ENCODE measurements around the gene PTBP1. TPM values are rescaled to one million over a fixed set of nuclear protein-coding genes. Genes with fewer than 3 reads are reported as not detected.
A peak's percentile ranks its signal among the peaks of the same experiment; 100 is the strongest.

Gene PTBP1
- total and polyA plus RNA-seq, 2 of the 13 experiments (the other 11 are each of a cell fraction or from before 2014, with no cell fraction given): 195 to 288 TPM

DNA sequence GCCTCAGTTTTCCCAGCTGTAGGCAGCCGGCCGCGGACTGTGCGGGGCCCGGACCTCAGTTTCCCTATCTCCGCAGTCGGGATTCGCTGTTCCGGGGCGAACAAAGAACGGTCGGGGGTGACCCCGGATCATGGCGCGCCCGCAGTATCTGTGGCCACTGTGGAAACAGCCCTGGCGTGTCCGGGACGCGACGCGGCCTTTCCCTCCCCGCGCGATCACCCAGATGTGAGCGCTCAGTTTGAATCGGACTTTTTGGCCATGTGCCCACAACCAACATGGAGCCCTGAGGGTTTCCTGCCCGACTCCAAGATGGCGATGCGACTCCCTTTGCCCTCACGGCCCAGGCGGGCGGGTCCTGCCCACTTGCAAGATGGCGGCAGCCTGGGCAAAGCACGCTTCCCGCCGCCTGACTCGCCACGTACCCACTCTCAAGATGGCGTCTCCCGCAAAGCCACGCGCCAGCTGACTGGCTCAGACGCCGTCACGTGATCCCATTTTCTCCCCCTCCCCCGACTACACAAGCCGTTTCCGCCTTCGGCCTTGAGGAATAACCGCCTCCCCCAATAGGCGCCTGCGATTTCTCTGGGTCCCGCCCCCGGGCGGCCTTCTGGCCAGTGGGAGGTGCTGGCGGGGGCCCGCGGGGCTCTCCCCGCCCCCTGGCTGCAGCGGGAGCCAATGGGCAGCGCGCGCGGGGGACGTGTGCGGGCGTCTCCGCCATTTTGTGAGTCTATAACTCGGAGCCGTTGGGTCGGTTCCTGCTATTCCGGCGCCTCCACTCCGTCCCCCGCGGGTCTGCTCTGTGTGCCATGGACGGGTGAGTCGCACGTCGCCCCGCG, at the start of gene PTBP1 (continued):
- TF ChIP-seq KAT2B (IDR thresholded peaks at IDR 0.05; ENCODE audit: borderline replicate concordance, low read depth, low read length): no peak
- TF ChIP-seq, protein P1, sequence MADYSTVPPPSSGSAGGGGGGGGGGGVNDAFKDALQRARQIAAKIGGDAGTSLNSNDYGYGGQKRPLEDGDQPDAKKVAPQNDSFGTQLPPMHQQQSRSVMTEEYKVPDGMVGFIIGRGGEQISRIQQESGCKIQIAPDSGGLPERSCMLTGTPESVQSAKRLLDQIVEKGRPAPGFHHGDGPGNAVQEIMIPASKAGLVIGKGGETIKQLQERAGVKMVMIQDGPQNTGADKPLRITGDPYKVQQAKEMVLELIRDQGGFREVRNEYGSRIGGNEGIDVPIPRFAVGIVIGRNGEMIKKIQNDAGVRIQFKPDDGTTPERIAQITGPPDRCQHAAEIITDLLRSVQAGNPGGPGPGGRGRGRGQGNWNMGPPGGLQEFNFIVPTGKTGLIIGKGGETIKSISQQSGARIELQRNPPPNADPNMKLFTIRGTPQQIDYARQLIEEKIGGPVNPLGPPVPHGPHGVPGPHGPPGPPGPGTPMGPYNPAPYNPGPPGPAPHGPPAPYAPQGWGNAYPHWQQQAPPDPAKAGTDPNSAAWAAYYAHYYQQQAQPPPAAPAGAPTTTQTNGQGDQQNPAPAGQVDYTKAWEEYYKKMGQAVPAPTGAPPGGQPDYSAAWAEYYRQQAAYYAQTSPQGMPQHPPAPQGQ (CRISPR knock-in tag; IDR thresholded peaks at IDR 0.05; ENCODE audit: borderline replicate concordance): no peak
- TF ChIP-seq, protein P2, sequence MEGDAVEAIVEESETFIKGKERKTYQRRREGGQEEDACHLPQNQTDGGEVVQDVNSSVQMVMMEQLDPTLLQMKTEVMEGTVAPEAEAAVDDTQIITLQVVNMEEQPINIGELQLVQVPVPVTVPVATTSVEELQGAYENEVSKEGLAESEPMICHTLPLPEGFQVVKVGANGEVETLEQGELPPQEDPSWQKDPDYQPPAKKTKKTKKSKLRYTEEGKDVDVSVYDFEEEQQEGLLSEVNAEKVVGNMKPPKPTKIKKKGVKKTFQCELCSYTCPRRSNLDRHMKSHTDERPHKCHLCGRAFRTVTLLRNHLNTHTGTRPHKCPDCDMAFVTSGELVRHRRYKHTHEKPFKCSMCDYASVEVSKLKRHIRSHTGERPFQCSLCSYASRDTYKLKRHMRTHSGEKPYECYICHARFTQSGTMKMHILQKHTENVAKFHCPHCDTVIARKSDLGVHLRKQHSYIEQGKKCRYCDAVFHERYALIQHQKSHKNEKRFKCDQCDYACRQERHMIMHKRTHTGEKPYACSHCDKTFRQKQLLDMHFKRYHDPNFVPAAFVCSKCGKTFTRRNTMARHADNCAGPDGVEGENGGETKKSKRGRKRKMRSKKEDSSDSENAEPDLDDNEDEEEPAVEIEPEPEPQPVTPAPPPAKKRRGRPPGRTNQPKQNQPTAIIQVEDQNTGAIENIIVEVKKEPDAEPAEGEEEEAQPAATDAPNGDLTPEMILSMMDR (CRISPR knock-in tag; IDR thresholded peaks at IDR 0.05): no peak
- no peak for TF ChIP-seq SRSF9 (IDR thresholded peaks at IDR 0.05; ENCODE audit: borderline replicate concordance, insufficient read depth, low read depth, low read length, poor library complexity, severe bottlenecking)
- 0 out of 2 replicates have a peak, but pooled peaks have one; percentile 55 for TF ChIP-seq SAFB2 (CRISPR knock-in tag; IDR thresholded peaks at IDR 0.05; ENCODE audit: borderline replicate concordance, low read depth)
- no peak for TF ChIP-seq ZFP37 (CRISPR knock-in tag; IDR thresholded peaks at IDR 0.05; ENCODE audit: borderline replicate concordance)
- no peak for TF ChIP-seq BCL6 (CRISPR knock-in tag; IDR thresholded peaks at IDR 0.05)
- TF ChIP-seq KLF9 (CRISPR knock-in tag; IDR thresholded peaks at IDR 0.05; ENCODE audit: low read depth): no peak
- peak; percentile 87 for TF ChIP-seq CREB1 (IDR thresholded peaks at IDR 0.05)
- peak; percentile 83 for TF ChIP-seq CREB1 (CRISPR knock-in tag; IDR thresholded peaks at IDR 0.05)
- peak; percentile 86 for TF ChIP-seq ZNF501 (CRISPR knock-in tag; IDR thresholded peaks at IDR 0.05)
- peak; percentile 70; the same call in 1 of the 2 replicates for TF ChIP-seq ZSCAN21 (CRISPR knock-in tag; IDR thresholded peaks at IDR 0.05; ENCODE audit: borderline replicate concordance)
- TF ChIP-seq SMAD9 (CRISPR knock-in tag; IDR thresholded peaks at IDR 0.05): no peak
- TF ChIP-seq ZNF263 (CRISPR knock-in tag; IDR thresholded peaks at IDR 0.05): no peak
- no peak for TF ChIP-seq SMARCC2 (IDR thresholded peaks at IDR 0.05)
- TF ChIP-seq, protein P3, sequence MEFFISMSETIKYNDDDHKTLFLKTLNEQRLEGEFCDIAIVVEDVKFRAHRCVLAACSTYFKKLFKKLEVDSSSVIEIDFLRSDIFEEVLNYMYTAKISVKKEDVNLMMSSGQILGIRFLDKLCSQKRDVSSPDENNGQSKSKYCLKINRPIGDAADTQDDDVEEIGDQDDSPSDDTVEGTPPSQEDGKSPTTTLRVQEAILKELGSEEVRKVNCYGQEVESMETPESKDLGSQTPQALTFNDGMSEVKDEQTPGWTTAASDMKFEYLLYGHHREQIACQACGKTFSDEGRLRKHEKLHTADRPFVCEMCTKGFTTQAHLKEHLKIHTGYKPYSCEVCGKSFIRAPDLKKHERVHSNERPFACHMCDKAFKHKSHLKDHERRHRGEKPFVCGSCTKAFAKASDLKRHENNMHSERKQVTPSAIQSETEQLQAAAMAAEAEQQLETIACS (CRISPR knock-in tag; IDR thresholded peaks at IDR 0.05): peak; percentile 91
- TF ChIP-seq ZNF775 (CRISPR knock-in tag; IDR thresholded peaks at IDR 0.05; ENCODE audit: borderline replicate concordance): no peak
- TF ChIP-seq HES4 (CRISPR knock-in tag; IDR thresholded peaks at IDR 0.05; ENCODE audit: borderline replicate concordance): 0 out of 2 replicates have a peak, but pooled peaks have one; percentile 41
- TF ChIP-seq, protein P4, sequence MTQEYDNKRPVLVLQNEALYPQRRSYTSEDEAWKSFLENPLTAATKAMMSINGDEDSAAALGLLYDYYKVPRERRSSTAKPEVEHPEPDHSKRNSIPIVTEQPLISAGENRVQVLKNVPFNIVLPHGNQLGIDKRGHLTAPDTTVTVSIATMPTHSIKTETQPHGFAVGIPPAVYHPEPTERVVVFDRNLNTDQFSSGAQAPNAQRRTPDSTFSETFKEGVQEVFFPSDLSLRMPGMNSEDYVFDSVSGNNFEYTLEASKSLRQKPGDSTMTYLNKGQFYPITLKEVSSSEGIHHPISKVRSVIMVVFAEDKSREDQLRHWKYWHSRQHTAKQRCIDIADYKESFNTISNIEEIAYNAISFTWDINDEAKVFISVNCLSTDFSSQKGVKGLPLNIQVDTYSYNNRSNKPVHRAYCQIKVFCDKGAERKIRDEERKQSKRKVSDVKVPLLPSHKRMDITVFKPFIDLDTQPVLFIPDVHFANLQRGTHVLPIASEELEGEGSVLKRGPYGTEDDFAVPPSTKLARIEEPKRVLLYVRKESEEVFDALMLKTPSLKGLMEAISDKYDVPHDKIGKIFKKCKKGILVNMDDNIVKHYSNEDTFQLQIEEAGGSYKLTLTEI (CRISPR knock-in tag; conservative IDR thresholded peaks at IDR 0.05): no peak
- TF ChIP-seq ZSCAN30 (CRISPR knock-in tag; IDR thresholded peaks at IDR 0.05): no peak
